A549 (cell line): ENCODE data around the gene GJA10. TPM values are rescaled to one million over a fixed set of nuclear protein-coding genes. Genes with fewer than 3 reads are reported as not detected.
A peak's percentile ranks its signal among the peaks of the same experiment; 100 is the strongest.

Experiments used
- ATAC-seq, 2 experiments: fragments of 200-7000 bp in 1 of 2; fragments of >200 bp in 1 of 2; cut with Nextera tagmentation in 1 of 2; cut with Tn5 transposase in 1 of 2; 3 replicates each; pipeline versions ENCODE4 v1.8.0 to v1.9.1; 2018 to 2020; ENCODE audit warnings: mild to moderate bottlenecking in 1 of 2, moderate library complexity in 1 of 2
- CTCF ChIA-PET: fragments of 300-600 bp; sonication (Branson Sonifier 250); formaldehyde crosslinking; extraction: SDS; loops from one replicate; lab custom pipeline; 2021; ENCODE audit warnings: antibody characterized with exemption, inconsistent platforms; lab: Yijun Ruan, JAX
- POLR2A ChIA-PET: fragments of 350-600 bp; formaldehyde crosslinking; extraction: SDS; loops from one replicate; lab custom pipeline; 2021; ENCODE audit warnings: antibody characterized with exemption, inconsistent platforms; lab: Yijun Ruan, JAX
- DNase-seq, 2 experiments: peaks; one replicate each; pipeline versions ENCODE4 v3.0.0 to v3.0.0-alpha.2; 2011 to 2016; ENCODE audit warnings: low read depth in 1 of 2, low spot score in 1 of 2
- FAIRE-seq: peaks from 2 replicates; lab custom pipeline; 2011; peaks lifted over from hg19 to GRCh38; lab: Jason Lieb, UNC
- H3K27ac ChIP-seq, 2 experiments: fragments of >200 bp; sonication (Bioruptor Twin); formaldehyde crosslinking; 3 replicates each; pipeline ENCODE4 v1.5.1; 2016 to 2017
- H3K4me1 ChIP-seq: fragments of >200 bp; sonication (Bioruptor Twin); formaldehyde crosslinking; 3 replicates; pipeline ENCODE4 v1.6.1; 2016
- H3K4me2 ChIP-seq: fragments of >200 bp; sonication (Bioruptor Twin); formaldehyde crosslinking; 3 replicates; pipeline ENCODE4 v1.6.1; 2016
- H3K4me3 ChIP-seq: fragments of >200 bp; sonication (Bioruptor Twin); formaldehyde crosslinking; 3 replicates; pipeline ENCODE4 v1.5.1; 2016
- H3K9me3 ChIP-seq: fragments of >200 bp; sonication (Bioruptor Twin); formaldehyde crosslinking; 3 replicates; pipeline ENCODE4 v1.6.1; 2016
- BHLHE40 ChIP-seq: IDR thresholded peaks from 2 replicates; pipeline ENCODE4 v1.6.1; 2012; ENCODE audit warnings: low read depth, low read length, inconsistent platforms
- CBX2 ChIP-seq: fragments of 200-600 bp; sonication (generic); IDR thresholded peaks from 2 replicates; pipeline ENCODE4 v1.6.1; 2016; ENCODE audit warnings: low read depth, mild to moderate bottlenecking, borderline replicate concordance
- CEBPB ChIP-seq, 2 experiments: fragments of >200 bp in 1 of 2; sonication (Bioruptor Twin) in 1 of 2; formaldehyde crosslinking in 1 of 2; IDR thresholded peaks; 2 replicates each; pipeline ENCODE4 v1.6.1; 2012 to 2016
- CTCF ChIP-seq: fragments of >200 bp; sonication (Bioruptor Twin); formaldehyde crosslinking; IDR thresholded peaks from 3 replicates; pipeline ENCODE4 v1.5.1; 2016
- EHMT2 ChIP-seq: fragments of 200-600 bp; sonication (generic); IDR thresholded peaks from 2 replicates; pipeline ENCODE4 v1.6.1; 2016; ENCODE audit warnings: antibody characterized with exemption, low read depth, mild to moderate bottlenecking, moderate library complexity
- EP300 ChIP-seq, 2 experiments: fragments of >200 bp; sonication (Bioruptor Twin); formaldehyde crosslinking; IDR thresholded peaks; 2 replicates in 1 of 2; 3 replicates in 1 of 2; pipeline ENCODE4 v1.6.1; 2016 to 2017
- FOSL2 ChIP-seq, 2 experiments: fragments of 450-650 bp in 1 of 2; fragments of >200 bp in 1 of 2; sonication (Bioruptor Twin) in 1 of 2; formaldehyde crosslinking; IDR thresholded peaks; 2 replicates each; pipeline versions ENCODE4 v1.5.0 to v1.6.1; 2016 to 2020; ENCODE audit warnings: mild to moderate bottlenecking in 1 of 2, moderate library complexity in 1 of 2
- GATA3 ChIP-seq: IDR thresholded peaks from 2 replicates; pipeline ENCODE4 v1.6.1; 2012; ENCODE audit warnings: borderline replicate concordance
- HOXB13 ChIP-seq: fragments of 250-450 bp; sonication (Bioruptor Pico); IDR thresholded peaks from 2 replicates; pipeline ENCODE4 v1.5.0; 2020; ENCODE audit warnings: low read depth, mild to moderate bottlenecking, moderate library complexity
- HOXB5 ChIP-seq: fragments of 250-450 bp; sonication (Bioruptor Pico); IDR thresholded peaks from 2 replicates; pipeline ENCODE4 v1.5.0; 2020; ENCODE audit warnings: mild to moderate bottlenecking, moderate library complexity
- KDM5A ChIP-seq: fragments of 200-600 bp; sonication (generic); IDR thresholded peaks from 2 replicates; pipeline ENCODE4 v1.6.1; 2016; ENCODE audit warnings: antibody characterized with exemption, mild to moderate bottlenecking
- MAFK ChIP-seq: fragments of 450-650 bp; IDR thresholded peaks from 2 replicates; pipeline ENCODE4 v1.6.1; 2014; ENCODE audit not compliant: partially characterized antibody
- NR3C1 ChIP-seq: fragments of >200 bp; sonication (Bioruptor Twin); formaldehyde crosslinking; IDR thresholded peaks from 3 replicates; pipeline ENCODE4 v1.6.1; 2017
- PHF8 ChIP-seq: fragments of 200-600 bp; sonication (generic); IDR thresholded peaks from 2 replicates; pipeline ENCODE4 v1.6.1; 2016; ENCODE audit warnings: low read depth, mild to moderate bottlenecking, antibody characterized with exemption, moderate library complexity, borderline replicate concordance
- POLR2A ChIP-seq: IDR thresholded peaks from 2 replicates; pipeline ENCODE4 v1.6.1; 2012; ENCODE audit warnings: mild to moderate bottlenecking, low read length
- RAD21 ChIP-seq, 2 experiments: fragments of >200 bp in 1 of 2; sonication (Bioruptor Twin) in 1 of 2; formaldehyde crosslinking in 1 of 2; IDR thresholded peaks in 1 of 2; conservative IDR thresholded peaks in 1 of 2; 2 replicates in 1 of 2; 3 replicates in 1 of 2; pipeline ENCODE4 v1.6.1; 2012 to 2018; ENCODE audit warnings: inconsistent platforms in 1 of 2
- REST ChIP-seq: fragments of 200-600 bp; sonication (generic); IDR thresholded peaks from 2 replicates; pipeline ENCODE4 v1.6.1; 2016; ENCODE audit warnings: antibody characterized with exemption, mild to moderate bottlenecking, moderate library complexity
- SMC3 ChIP-seq: fragments of >200 bp; sonication (Bioruptor Twin); formaldehyde crosslinking; IDR thresholded peaks from 3 replicates; pipeline ENCODE4 v1.6.1; 2018; ENCODE audit warnings: inconsistent platforms
- SREBF2 ChIP-seq: fragments of 450-650 bp; IDR thresholded peaks from 2 replicates; pipeline ENCODE4 v1.6.1; 2014; ENCODE audit warnings: mild to moderate bottlenecking, moderate library complexity
- TFCP2L1 ChIP-seq: fragments of 250-450 bp; sonication (Bioruptor Pico); IDR thresholded peaks from 2 replicates; pipeline ENCODE4 v1.5.0; 2021; ENCODE audit warnings: mild to moderate bottlenecking
- USF2 ChIP-seq: fragments of 450-650 bp; IDR thresholded peaks from 2 replicates; pipeline ENCODE4 v1.6.1; 2014; ENCODE audit warnings: antibody characterized with exemption
- ZC3H11A ChIP-seq: fragments of 450-650 bp; IDR thresholded peaks from 2 replicates; pipeline ENCODE4 v1.6.1; 2014; ENCODE audit warnings: antibody characterized with exemption, mild to moderate bottlenecking
- ZFP36 ChIP-seq: fragments of 450-650 bp; IDR thresholded peaks from 2 replicates; pipeline ENCODE4 v1.6.1; 2014; ENCODE audit warnings: borderline replicate concordance; ENCODE audit not compliant: partially characterized antibody
- WGBS: methylation state at CpG from one replicate; pipeline ENCODE4 v1.1.6; 2017; ENCODE audit errors: missing lambda C conversion rate; 5-methylcytosine and 5-hydroxymethylcytosine counted together
- polyA plus RNA-seq, 4 experiments: library from polyadenylated mRNA; depleted of rRNA in 3 of 4; stranded (reverse); fragments of >200 nt; fragmentation: RNase III in 1 of 4; extraction: RNeasy Plus Mini Kit Qiagen cat#74134 plus additional on column Dnase treatment in 1 of 4; gene quantifications; 2 replicates in 3 of 4; 3 replicates in 1 of 4; pipeline ENCODE4 v1.2.3, GENCODE V29; 2011 to 2017

Gene GJA10
- polyA plus RNA-seq, 2 of the 4 experiments (the other 2 are of a cell fraction), result not detected

- CTCF ChIA-PET, result interaction anchor here (0.5 to 6.6 kb wide), 55 partner anchors 8 to 1408 kb away, joined by 3 to 62 read pairs (median 4); no protein-coding TSS in a partner anchor
- TF ChIP-seq USF2 (no peak), CBX2 (no peak), HOXB13 (CRISPR knock-in tag) (no peak), EP300 (IDR thresholded peaks at IDR 0.05) (no peak), TFCP2L1 (CRISPR knock-in tag) (no peak), CEBPB (IDR thresholded peaks at IDR 0.05) (peak; percentile 58 to 86; a peak in 3 of 4 replicates), GATA3 (no peak), RAD21 (conservative IDR thresholded peaks at IDR 0.05 in 1 of 2, IDR thresholded peaks at IDR 0.05 in 1 of 2) (peak; percentile 87), HOXB5 (CRISPR knock-in tag) (no peak), ZFP36 (no peak), BHLHE40 (no peak), NR3C1 (no peak), CTCF (peak; percentile 75), EHMT2 (no peak), ZC3H11A (no peak), SMC3 (peak; percentile 88), POLR2A (no peak), FOSL2 (IDR thresholded peaks at IDR 0.05) (no peak), FOSL2 (CRISPR knock-in tag; IDR thresholded peaks at IDR 0.05) (no peak), KDM5A (no peak)
- TF ChIP-seq, all 56 proteins: peak for 4
- DNase-seq (peak; percentile 70 to 75), FAIRE-seq (no peak), ATAC-seq (peak; percentile 98 to 99)
- Histone ChIP-seq H3K4me2 (peak overlapping the region; percentile 27; the same call in 1 of the 3 replicates), H3K4me3 (no peak overlapping the region), H3K27ac (peak overlapping the region in 1 of 2 experiments; percentile 27; a peak in 1 of 6 replicates), H3K9me3 (peaks cover 6% of the 10 kb centered on the region; the same call in 1 of the 3 replicates), H3K4me1 (no peaks in the 10 kb centered on the region; the same call in 2 of the 3 replicates)
- POLR2A ChIA-PET, result interaction anchor here (1.1 kb wide), 1 partner anchor 539 kb away, joined by 8 read pairs; no protein-coding TSS in a partner anchor
- whole genome bisulfite sequencing, result 19% methylated on average over 8 of the region's 9 CpGs
Observed at GRCh38 chr6:89940225-89941027, 46.2 kb downstream of the GJA10 start.

- ChIA-PET POLR2A (interaction anchor here (1.1 kb wide), 1 partner anchor 538 kb away, joined by 8 read pairs; no protein-coding TSS in a partner anchor), CTCF (interaction anchor here (0.6 to 6.6 kb wide), 44 partner anchors 7 to 637 kb away, joined by 3 to 62 read pairs (median 4); no protein-coding TSS in a partner anchor)
- H3K4me2 ChIP-seq, result no peak overlapping the region
- TF ChIP-seq CBX2 (no peak), ZC3H11A (no peak), MAFK (no peak), SREBF2 (no peak), PHF8 (no peak), REST (no peak), KDM5A (no peak)
- ATAC-seq, result no peak; a peak in 1 of 6 replicates
- DNase-seq, result no peak
- H3K4me1 ChIP-seq, result no peaks in the 10 kb centered on the region; the same call in 2 of the 3 replicates
- 44% methylated on average over 15 of the region's 15 CpGs for WGBS
- peak overlapping the region in 1 of 2 experiments; percentile 27; a peak in 1 of 6 replicates for H3K27ac ChIP-seq
- peaks cover 6% of the 10 kb centered on the region; the same call in 1 of the 3 replicates for H3K9me3 ChIP-seq
- FAIRE-seq, result no peak
- no peak overlapping the region for H3K4me3 ChIP-seq
Observed at GRCh38 chr6:89941031-89941762, 46.9 kb downstream of the GJA10 start.
